PC-3 (cell line): ENCODE data around the gene TEX55.

Experiments
- EZH2 ChIP-seq: fragments of 300-600 bp; sonication (generic); IDR thresholded peaks from one replicate; pipeline ENCODE4 v1.6.1; 2017; ENCODE audit warnings: antibody characterized with exemption, mild to moderate bottlenecking, low read length; ENCODE audit not compliant: unreplicated experiment
- EZH2phosphoT487 ChIP-seq: fragments of 300-600 bp; sonication (generic); IDR thresholded peaks from 2 replicates; pipeline ENCODE4 v1.6.1; 2018; ENCODE audit warnings: mild to moderate bottlenecking, antibody characterized with exemption, low read length, borderline replicate concordance
- TF ChIP-seq, protein P1 (sequence below): fragments of 300-600 bp; sonication (generic); conservative IDR thresholded peaks from 2 replicates; pipeline ENCODE4 v1.5.1; 2017; ENCODE audit warnings: antibody characterized with exemption, low read depth, mild to moderate bottlenecking, low read length

GRCh38 chr3:119181765-119182164 lies 35.8 kb downstream of the TEX55 start:
- TF ChIP-seq EZH2 (no peak), EZH2phosphoT487 (no peak)
- TF ChIP-seq, protein P1, sequence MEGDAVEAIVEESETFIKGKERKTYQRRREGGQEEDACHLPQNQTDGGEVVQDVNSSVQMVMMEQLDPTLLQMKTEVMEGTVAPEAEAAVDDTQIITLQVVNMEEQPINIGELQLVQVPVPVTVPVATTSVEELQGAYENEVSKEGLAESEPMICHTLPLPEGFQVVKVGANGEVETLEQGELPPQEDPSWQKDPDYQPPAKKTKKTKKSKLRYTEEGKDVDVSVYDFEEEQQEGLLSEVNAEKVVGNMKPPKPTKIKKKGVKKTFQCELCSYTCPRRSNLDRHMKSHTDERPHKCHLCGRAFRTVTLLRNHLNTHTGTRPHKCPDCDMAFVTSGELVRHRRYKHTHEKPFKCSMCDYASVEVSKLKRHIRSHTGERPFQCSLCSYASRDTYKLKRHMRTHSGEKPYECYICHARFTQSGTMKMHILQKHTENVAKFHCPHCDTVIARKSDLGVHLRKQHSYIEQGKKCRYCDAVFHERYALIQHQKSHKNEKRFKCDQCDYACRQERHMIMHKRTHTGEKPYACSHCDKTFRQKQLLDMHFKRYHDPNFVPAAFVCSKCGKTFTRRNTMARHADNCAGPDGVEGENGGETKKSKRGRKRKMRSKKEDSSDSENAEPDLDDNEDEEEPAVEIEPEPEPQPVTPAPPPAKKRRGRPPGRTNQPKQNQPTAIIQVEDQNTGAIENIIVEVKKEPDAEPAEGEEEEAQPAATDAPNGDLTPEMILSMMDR, result no peak
